Panc1 (cell line): ENCODE data around the gene DLGAP4.

Source experiments
- CTCF ChIP-seq: fragments of 450-650 bp; IDR thresholded peaks from 2 replicates; pipeline ENCODE4 v1.5.1; 2017; ENCODE audit warnings: mild to moderate bottlenecking
- POLR2AphosphoS5 ChIP-seq: IDR thresholded peaks from 2 replicates; pipeline ENCODE4 v1.6.1; 2012; ENCODE audit warnings: mild to moderate bottlenecking, low read depth, low read length, moderate library complexity
- REST ChIP-seq, 2 experiments: IDR thresholded peaks; 2 replicates each; pipeline ENCODE4 v1.6.1; 2011 to 2012; ENCODE audit warnings: low read depth in 2 of 2, control low read depth in 1 of 2, low read length in 1 of 2, mild to moderate bottlenecking in 1 of 2, moderate library complexity in 1 of 2; ENCODE audit not compliant: insufficient read depth in 1 of 2

DNA sequence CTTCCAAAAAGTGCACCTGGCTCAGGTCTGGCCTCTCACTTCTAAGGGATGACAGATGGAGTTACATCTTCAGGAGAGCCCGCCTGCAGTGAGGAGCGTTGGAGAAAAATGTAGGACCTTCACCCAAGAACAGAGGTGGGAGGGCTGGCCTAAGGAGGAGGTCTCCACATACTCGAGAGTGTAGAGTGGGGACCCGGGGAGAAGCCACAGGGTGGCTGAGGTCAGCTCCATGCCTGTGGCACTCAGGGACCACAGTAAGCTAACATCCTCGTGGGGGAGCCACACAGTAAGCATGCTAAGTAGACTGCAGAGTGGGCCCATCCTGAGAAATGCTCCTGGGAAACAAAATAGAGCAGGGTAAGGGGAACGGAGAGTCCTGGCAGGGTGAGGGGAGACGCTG lies 45.8 kb upstream of the DLGAP4 start:
- TF ChIP-seq CTCF: no peak
- no peak for TF ChIP-seq REST (IDR thresholded peaks at IDR 0.05; ENCODE audit: insufficient read depth in 1 of 2, low read depth in 2 of 2, low read length in 1 of 2)
- no peak for TF ChIP-seq POLR2AphosphoS5
